Upper lobe of right lung (tissue), 1 donor: ENCODE results near the gene PATL1. TPM values are rescaled to one million over a fixed set of nuclear protein-coding genes. Genes with fewer than 3 reads are reported as not detected.
"Not testable (repeated sequence)": the region's sequence is repeated elsewhere in the genome, so short reads cannot be mapped to it uniquely, and the experiment has no call there.

ENCODE experiments used
- ATAC-seq: fragments of 200-7000 bp; cut with Tn5 transposase; one replicate; pipeline ENCODE4 v1.9.1; 2020; ENCODE audit warnings: mild to moderate bottlenecking, moderate library complexity
- DNase-seq: peaks from one replicate; pipeline ENCODE4 v3.0.0-alpha.2; 2020
- H3K27ac ChIP-seq: fragments of 200-600 bp; one replicate; pipeline ENCODE4 v1.8.0; 2022
- H3K27me3 ChIP-seq: fragments of 200-600 bp; one replicate; pipeline ENCODE4 v1.8.0; 2022; ENCODE audit warnings: mild to moderate bottlenecking
- H3K36me3 ChIP-seq: fragments of 200-600 bp; one replicate; pipeline ENCODE4 v1.8.0; 2022
- H3K4me1 ChIP-seq: fragments of 200-600 bp; one replicate; pipeline ENCODE4 v1.8.0; 2022
- H3K4me3 ChIP-seq: fragments of 200-600 bp; one replicate; pipeline ENCODE4 v1.8.0; 2022; ENCODE audit warnings: mild to moderate bottlenecking
- H3K9me3 ChIP-seq: fragments of 200-600 bp; one replicate; pipeline ENCODE4 v1.8.0; 2022
- intact Hi-C: fragments of 100-400 bp; cut with DNase I; formaldehyde crosslinking; loops from one replicate; pipeline ENCODE4 v1.11.0; 2022
- total RNA-seq: library from RNA; stranded (reverse); fragmentation: NEBNext Ultra II Directional; extraction: Animal tissue kit (Norgen Biotek cat#: 25700); gene quantifications from one replicate; pipeline ENCODE4 v1.2.1, GENCODE V29; 2021
- TF ChIP-seq, protein P1 (sequence below): fragments of 200-600 bp; IDR thresholded peaks from one replicate; pipeline ENCODE4 v1.8.0; 2022; ENCODE audit warnings: antibody characterized with exemption
- donor health status: DM: no; HTN: yes; CAD: no; lungs with severe emphysema.

The PATL1 gene
- total RNA-seq, 1 donor from 2014 or later, result 35.9 TPM

DNA sequence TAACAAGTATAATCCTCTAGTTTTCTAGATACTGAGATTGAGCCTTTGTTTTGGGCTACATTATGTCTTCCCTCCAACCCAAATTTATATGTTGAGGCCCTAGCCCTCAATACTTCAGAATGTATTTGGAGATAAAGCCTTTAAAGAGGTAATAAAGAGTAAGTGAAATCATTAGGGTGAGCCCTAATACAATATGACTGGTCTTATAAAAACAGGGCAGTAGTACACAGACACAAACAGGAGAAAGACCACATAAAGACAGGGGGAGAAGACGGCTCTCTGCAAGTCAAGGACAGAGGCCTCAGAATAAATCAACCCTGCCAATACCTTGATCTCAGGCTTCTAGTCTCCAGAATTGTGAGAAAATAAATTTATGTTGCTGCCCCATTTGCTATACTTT lies 38.5 kb upstream of the PATL1 start:
- Histone ChIP-seq H3K4me3 (no peak overlapping the region), H3K27me3 (no peaks in the 10 kb centered on the region), H3K4me1 (no peaks in the 10 kb centered on the region), H3K27ac (no peak overlapping the region), H3K9me3 (no peaks in the 10 kb centered on the region), H3K36me3 (no peaks in the 10 kb centered on the region)
- ATAC-seq (no peak), DNase-seq (no peak)
- TF ChIP-seq, protein P1, sequence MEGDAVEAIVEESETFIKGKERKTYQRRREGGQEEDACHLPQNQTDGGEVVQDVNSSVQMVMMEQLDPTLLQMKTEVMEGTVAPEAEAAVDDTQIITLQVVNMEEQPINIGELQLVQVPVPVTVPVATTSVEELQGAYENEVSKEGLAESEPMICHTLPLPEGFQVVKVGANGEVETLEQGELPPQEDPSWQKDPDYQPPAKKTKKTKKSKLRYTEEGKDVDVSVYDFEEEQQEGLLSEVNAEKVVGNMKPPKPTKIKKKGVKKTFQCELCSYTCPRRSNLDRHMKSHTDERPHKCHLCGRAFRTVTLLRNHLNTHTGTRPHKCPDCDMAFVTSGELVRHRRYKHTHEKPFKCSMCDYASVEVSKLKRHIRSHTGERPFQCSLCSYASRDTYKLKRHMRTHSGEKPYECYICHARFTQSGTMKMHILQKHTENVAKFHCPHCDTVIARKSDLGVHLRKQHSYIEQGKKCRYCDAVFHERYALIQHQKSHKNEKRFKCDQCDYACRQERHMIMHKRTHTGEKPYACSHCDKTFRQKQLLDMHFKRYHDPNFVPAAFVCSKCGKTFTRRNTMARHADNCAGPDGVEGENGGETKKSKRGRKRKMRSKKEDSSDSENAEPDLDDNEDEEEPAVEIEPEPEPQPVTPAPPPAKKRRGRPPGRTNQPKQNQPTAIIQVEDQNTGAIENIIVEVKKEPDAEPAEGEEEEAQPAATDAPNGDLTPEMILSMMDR, result no peak
- intact Hi-C loops, result no loop called here

DNA sequence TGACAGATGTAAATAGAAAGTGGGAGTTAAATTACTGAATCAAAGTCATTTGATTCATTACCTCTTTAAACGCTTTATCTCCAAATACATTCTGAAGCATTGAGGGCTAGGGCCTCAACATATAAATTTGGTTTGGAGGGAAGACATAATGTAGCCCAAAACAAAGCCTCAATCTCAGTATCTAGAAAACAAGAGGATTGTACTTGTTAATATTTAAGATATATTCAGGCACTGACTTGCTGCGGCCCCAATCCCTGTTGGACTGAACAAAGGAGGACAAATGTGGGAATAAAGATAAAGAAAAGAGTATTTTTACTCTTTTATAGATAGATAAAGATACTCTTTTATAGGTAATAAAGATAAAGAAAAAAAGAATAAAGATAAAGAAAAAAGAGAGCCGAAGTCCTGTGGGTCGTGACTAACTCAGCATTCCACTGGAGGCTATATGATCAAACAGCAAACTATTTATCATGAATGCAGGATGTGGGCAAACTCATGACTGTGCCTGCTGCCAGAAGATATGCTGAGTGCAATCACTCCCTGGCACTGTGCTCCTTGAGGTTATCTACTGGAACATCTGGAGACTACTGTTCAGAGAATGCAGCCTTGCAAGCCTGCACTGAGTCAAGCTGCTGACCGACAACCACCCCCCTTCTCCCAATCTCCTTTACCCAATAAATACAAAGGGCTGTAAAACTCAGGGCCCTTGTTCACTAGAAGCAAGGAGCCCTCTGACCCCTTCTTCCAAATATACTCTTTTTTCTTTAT lies 37.9 kb upstream of the PATL1 start:
- H3K4me1 ChIP-seq, result no peaks in the 10 kb centered on the region
- no peaks in the 10 kb centered on the region for H3K9me3 ChIP-seq
- TF ChIP-seq, protein P1, result no peak
- H3K4me3 ChIP-seq, result no peak overlapping the region
- no peaks in the 10 kb centered on the region for H3K36me3 ChIP-seq
- no peak overlapping the region for H3K27ac ChIP-seq
- H3K27me3 ChIP-seq, result no peaks in the 10 kb centered on the region
- DNase-seq (no peak), ATAC-seq (no peak)
- intact Hi-C loops, result no loop called here

DNA sequence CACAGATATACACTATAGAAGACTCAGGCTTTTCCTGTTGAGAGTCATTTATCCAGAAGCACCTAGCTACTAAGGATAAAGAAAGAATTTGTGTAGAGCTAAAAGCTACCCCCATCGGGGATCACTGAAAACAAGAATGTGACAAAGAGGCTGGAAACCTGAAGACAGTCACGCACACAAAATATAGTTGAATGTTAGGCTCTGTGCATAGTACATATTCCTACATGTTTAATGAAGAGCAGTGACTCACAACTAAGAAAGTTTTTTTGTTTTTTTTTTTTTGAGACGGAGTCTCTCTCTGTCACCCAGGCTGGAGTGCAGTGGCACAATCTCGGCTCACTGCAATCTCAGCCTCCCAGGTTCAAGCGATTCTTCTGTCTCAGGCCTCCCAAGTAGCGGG lies 36.5 kb upstream of the PATL1 start:
- Histone ChIP-seq H3K27ac (no peak overlapping the region), H3K4me3 (no peak overlapping the region), H3K4me1 (no peaks in the 10 kb centered on the region), H3K9me3 (no peaks in the 10 kb centered on the region), H3K27me3 (no peaks in the 10 kb centered on the region), H3K36me3 (no peaks in the 10 kb centered on the region)
- TF ChIP-seq, protein P1, result no peak
- ATAC-seq (no peak), DNase-seq (no peak)
- intact Hi-C loops, result no loop called here

DNA sequence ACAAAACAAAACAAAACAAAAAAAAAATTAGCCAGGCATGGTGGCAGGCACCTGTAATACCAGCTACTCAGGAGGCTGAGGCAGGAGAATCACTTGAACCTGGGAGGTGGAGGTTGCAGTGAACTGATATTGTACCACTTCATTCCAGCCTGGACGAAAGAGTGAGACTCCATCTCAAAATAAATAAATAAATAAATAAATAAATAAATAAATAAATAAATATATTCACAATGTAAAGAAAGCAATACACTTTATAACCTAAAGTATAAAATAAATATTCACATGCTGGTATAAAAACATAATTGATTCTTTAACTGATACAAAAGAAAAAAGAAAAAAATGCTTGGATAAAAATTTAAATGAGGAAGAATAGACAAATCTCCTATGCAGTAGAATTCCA lies 34.7 kb upstream of the PATL1 start:
- intact Hi-C loops, H3K27ac ChIP-seq, ATAC-seq, H3K27me3 ChIP-seq, H3K4me1 ChIP-seq, H3K9me3 ChIP-seq, DNase-seq, H3K36me3 ChIP-seq, H3K4me3 ChIP-seq: not testable (repeated sequence)

DNA sequence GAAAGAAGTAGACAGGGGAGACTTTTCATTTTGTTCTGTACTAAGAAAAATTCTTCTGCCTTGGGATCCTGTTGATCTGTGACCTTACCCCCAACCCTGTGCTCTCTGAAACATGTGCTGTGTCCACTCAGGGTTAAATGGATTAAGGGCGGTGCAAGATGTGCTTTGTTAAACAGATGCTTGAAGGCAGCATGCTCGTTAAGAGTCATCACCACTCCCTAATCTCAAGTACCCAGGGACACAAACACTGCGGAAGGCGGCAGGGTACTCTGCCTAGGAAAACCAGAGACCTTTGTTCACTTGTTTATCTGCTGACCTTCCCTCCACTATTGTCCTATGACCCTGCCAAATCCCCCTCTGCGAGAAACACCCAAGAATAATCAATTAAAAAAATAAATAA lies 31.3 kb upstream of the PATL1 start:
- H3K4me1 ChIP-seq, intact Hi-C loops, DNase-seq, H3K27ac ChIP-seq, H3K27me3 ChIP-seq, H3K9me3 ChIP-seq, ATAC-seq, H3K36me3 ChIP-seq, H3K4me3 ChIP-seq: not testable (repeated sequence)

DNA sequence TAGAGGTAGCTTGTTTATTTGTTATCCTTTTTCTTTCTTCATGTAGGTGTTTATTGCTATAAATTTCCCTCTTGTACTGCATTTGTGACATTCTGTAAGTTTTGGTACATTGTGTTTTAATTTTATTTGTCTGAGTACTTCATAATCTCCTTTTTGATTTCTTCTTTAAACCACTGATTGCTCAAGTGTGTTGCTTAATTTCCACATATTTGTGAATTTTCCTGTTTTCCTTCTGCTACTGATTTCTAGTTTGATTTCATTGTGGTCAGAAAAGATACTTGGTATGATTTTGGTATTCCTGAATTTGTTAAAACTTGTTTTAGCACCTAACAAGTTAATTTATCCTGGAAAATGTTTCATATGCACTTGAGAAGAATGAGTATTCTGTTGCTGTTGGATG lies 29.7 kb upstream of the PATL1 start:
- H3K9me3 ChIP-seq, result no peaks in the 10 kb centered on the region
- no peak overlapping the region for H3K27ac ChIP-seq
- H3K4me3 ChIP-seq, result no peak overlapping the region
- DNase-seq (no peak), ATAC-seq (no peak)
- TF ChIP-seq, protein P1, result no peak
- H3K4me1 ChIP-seq, result no peaks in the 10 kb centered on the region
- H3K27me3 ChIP-seq, result no peaks in the 10 kb centered on the region
- intact Hi-C loops, result no loop called here
- H3K36me3 ChIP-seq, result no peaks in the 10 kb centered on the region

DNA sequence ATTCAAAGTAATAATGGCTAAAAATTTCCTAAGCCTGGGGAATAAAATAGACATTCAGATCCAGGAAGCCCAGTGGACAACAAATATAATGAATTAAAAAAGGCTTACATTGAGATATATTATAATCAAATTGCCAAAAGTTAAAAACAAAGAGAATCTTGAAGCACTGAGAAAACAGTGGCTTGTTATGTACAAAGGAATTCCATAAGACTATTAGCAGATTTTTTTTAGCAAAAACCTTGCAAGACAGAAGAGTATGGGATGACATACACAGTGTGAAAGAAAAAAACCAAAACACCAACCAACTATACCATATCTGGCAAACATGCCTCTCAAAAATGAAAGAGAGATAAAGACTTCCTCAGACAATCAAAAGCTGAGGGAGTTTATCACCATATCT lies 24.1 kb upstream of the PATL1 start:
- Histone ChIP-seq H3K36me3 (no peaks in the 10 kb centered on the region), H3K27me3 (no peaks in the 10 kb centered on the region), H3K27ac (no peak overlapping the region), H3K4me1 (no peaks in the 10 kb centered on the region), H3K4me3 (no peak overlapping the region), H3K9me3 (peaks cover 5% of the 10 kb centered on the region)
- no peak for DNase-seq
- TF ChIP-seq, protein P1, result no peak
- intact Hi-C loops, result no loop called here
- ATAC-seq, result no peak
